Parathyroid adenoma (tissue), 2 donors: ENCODE measurements around the gene CCNC.

Experiments
- H2AFZ ChIP-seq: fragments of 300-600 bp; sonication (generic); one replicate; pipeline ENCODE4 v1.7.0; 2017; ENCODE audit warnings: antibody characterized with exemption, mild to moderate bottlenecking
- H3K27ac ChIP-seq: fragments of 300-600 bp; sonication (generic); one replicate; pipeline ENCODE4 v1.7.0; 2017
- H3K27me3 ChIP-seq: fragments of 300-600 bp; sonication (generic); one replicate; pipeline ENCODE4 v1.7.0; 2017; ENCODE audit warnings: low read length; ENCODE audit not compliant: control insufficient read depth, insufficient read depth
- H3K36me3 ChIP-seq: fragments of 300-600 bp; sonication (generic); one replicate; pipeline ENCODE4 v1.7.0; 2017; ENCODE audit warnings: low read length; ENCODE audit not compliant: control insufficient read depth, insufficient read depth
- H3K4me1 ChIP-seq: fragments of 300-600 bp; sonication (generic); one replicate; pipeline ENCODE4 v1.7.0; 2017; ENCODE audit warnings: control low read depth
- H3K4me2 ChIP-seq: fragments of 300-600 bp; sonication (generic); one replicate; pipeline ENCODE4 v1.7.0; 2017; ENCODE audit warnings: low read length
- H3K4me3 ChIP-seq: fragments of 300-600 bp; sonication (generic); one replicate; pipeline ENCODE4 v1.7.0; 2017; ENCODE audit warnings: low read depth, low read length
- H3K79me2 ChIP-seq: fragments of 300-600 bp; sonication (generic); one replicate; pipeline ENCODE4 v1.7.0; 2017; ENCODE audit warnings: control low read depth
- H3K9ac ChIP-seq: fragments of 300-600 bp; sonication (generic); one replicate; pipeline ENCODE4 v1.7.0; 2017; ENCODE audit warnings: mild to moderate bottlenecking
- H3K9me3 ChIP-seq: fragments of 300-600 bp; sonication (generic); one replicate; pipeline ENCODE4 v1.7.0; 2017; ENCODE audit warnings: low read length; ENCODE audit not compliant: control insufficient read depth
- TF ChIP-seq, protein P1 (sequence below): fragments of 300-600 bp; sonication (generic); IDR thresholded peaks from one replicate; pipeline ENCODE4 v1.7.0; 2017; ENCODE audit warnings: antibody characterized with exemption, mild to moderate bottlenecking
- donor health status: primary hyperparathyroidism.

Gene CCNC

DNA sequence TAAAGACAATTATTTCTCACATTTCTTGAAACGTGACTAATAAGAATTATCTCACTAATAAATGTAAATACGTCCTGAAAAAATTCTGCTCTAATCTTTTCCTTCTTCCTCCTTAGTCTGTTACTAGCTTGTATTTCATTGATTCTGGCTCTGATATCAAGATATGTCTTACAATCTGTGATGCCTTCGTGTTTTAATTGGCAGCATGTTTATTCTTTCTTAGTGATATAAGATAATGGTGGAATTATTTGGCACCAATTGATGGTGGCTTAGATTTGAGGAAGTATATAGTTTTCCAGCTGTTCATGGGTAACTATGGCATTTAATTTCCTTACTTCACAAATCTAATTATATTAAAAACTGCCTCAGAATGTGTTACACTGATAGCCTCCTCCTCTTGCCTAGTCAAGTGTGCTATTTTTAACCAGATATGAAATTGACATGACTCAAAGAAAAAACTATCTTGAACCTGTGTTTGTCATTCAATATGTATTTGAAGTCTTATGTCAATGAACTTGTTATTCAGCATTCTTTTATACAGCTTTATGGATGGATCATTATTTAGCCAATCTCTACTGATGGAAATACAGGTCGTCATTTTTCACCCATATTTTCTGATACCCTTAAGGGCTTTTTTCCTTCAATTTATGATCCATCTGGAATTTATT, 5.3 kb downstream of the CCNC start:
- H3K9me3 ChIP-seq: no peaks in the 10 kb centered on the region
- no peak overlapping the region for H3K4me3 ChIP-seq
- TF ChIP-seq, protein P1, sequence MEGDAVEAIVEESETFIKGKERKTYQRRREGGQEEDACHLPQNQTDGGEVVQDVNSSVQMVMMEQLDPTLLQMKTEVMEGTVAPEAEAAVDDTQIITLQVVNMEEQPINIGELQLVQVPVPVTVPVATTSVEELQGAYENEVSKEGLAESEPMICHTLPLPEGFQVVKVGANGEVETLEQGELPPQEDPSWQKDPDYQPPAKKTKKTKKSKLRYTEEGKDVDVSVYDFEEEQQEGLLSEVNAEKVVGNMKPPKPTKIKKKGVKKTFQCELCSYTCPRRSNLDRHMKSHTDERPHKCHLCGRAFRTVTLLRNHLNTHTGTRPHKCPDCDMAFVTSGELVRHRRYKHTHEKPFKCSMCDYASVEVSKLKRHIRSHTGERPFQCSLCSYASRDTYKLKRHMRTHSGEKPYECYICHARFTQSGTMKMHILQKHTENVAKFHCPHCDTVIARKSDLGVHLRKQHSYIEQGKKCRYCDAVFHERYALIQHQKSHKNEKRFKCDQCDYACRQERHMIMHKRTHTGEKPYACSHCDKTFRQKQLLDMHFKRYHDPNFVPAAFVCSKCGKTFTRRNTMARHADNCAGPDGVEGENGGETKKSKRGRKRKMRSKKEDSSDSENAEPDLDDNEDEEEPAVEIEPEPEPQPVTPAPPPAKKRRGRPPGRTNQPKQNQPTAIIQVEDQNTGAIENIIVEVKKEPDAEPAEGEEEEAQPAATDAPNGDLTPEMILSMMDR: no peak
- peaks cover 13% of the 10 kb centered on the region for H3K79me2 ChIP-seq
- H2AFZ ChIP-seq: no peak overlapping the region
- no peak overlapping the region for H3K4me2 ChIP-seq
- H3K4me1 ChIP-seq: no peaks in the 10 kb centered on the region
- no peaks in the 10 kb centered on the region for H3K27me3 ChIP-seq
- no peaks in the 10 kb centered on the region for H3K36me3 ChIP-seq
- H3K9ac ChIP-seq: no peak overlapping the region
- no peak overlapping the region for H3K27ac ChIP-seq

DNA sequence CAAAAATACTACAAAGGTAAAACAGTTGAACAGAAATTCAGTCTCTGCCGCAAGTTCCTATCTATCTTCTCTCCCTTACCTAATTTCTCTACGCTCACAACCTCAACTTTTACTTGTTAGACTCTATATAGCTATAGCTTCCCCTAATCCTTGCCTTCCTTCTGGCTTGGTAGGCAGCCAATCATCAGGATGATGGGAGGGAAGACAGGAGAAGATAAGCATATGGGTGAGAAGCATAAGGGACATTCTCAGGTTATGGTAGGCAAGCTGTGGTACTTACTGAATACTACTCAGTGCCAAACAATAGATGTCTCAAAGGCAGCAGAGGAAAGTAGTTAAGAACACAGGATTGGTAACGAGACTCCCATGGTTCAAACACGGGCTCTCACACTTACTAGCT, 7.8 kb downstream of the CCNC start:
- Histone ChIP-seq H3K36me3 (no peaks in the 10 kb centered on the region), H3K79me2 (no peaks in the 10 kb centered on the region), H3K27me3 (no peaks in the 10 kb centered on the region), H3K9ac (no peak overlapping the region), H3K4me1 (no peaks in the 10 kb centered on the region), H3K4me3 (no peak overlapping the region), H3K4me2 (no peak overlapping the region), H3K27ac (no peak overlapping the region), H3K9me3 (no peaks in the 10 kb centered on the region), H2AFZ (no peak overlapping the region)
- TF ChIP-seq, protein P1: no peak

DNA sequence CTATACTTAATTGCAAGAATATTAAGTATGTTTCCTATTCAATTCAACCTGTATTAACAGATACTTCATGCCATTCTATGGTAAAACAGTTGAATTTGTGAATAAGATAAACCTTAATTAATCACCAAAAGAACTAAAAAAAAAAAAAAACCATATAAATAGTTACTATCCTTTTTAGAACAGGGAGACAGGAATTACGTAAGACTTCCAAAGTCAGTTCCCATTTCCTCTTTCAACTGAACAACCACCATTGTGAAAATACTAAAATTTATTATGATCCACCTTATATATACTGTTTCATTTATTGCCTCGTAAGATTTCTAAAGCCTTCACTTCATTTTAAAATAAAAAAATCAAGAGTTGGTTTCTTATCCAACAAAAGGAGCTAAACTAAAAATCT, 9.4 kb downstream of the CCNC start:
- no peak overlapping the region for H3K4me2 ChIP-seq
- no peaks in the 10 kb centered on the region for H3K4me1 ChIP-seq
- H3K27me3 ChIP-seq: no peaks in the 10 kb centered on the region
- H3K9ac ChIP-seq: no peak overlapping the region
- H3K27ac ChIP-seq: no peak overlapping the region
- H3K36me3 ChIP-seq: no peaks in the 10 kb centered on the region
- TF ChIP-seq, protein P1: no peak
- H2AFZ ChIP-seq: no peak overlapping the region
- H3K9me3 ChIP-seq: no peaks in the 10 kb centered on the region
- H3K79me2 ChIP-seq: no peaks in the 10 kb centered on the region
- H3K4me3 ChIP-seq: no peak overlapping the region

- H3K36me3 ChIP-seq: no peaks in the 10 kb centered on the region
- no peaks in the 10 kb centered on the region for H3K4me1 ChIP-seq
- no peak overlapping the region for H3K27ac ChIP-seq
- H3K9ac ChIP-seq: no peak overlapping the region
- no peaks in the 10 kb centered on the region for H3K27me3 ChIP-seq
- no peak overlapping the region for H3K4me2 ChIP-seq
- no peaks in the 10 kb centered on the region for H3K79me2 ChIP-seq
- TF ChIP-seq, protein P1: no peak
- no peak overlapping the region for H3K4me3 ChIP-seq
- H2AFZ ChIP-seq: no peak overlapping the region
- no peaks in the 10 kb centered on the region for H3K9me3 ChIP-seq
Measured at GRCh38 chr6:99553888-99554287, 14.6 kb downstream of the CCNC start.
